GM12878 (cell line): ENCODE results near the gene PRSS8. TPM values are rescaled to one million over a fixed set of nuclear protein-coding genes. Genes with fewer than 3 reads are reported as not detected.

ENCODE experiments used
- EP300 ChIP-seq, 2 experiments: fragments of 150-350 bp in 1 of 2; IDR thresholded peaks; 2 replicates each; pipeline ENCODE4 v1.6.1; 2011 to 2012; ENCODE audit warnings: low read depth in 2 of 2, low read length in 2 of 2, borderline replicate concordance in 1 of 2, improper control_type of control experiment in 1 of 2, inconsistent platforms in 1 of 2; ENCODE audit not compliant: control insufficient read depth in 1 of 2
- HSF1 ChIP-seq: fragments of 150-350 bp; IDR thresholded peaks from 2 replicates; pipeline ENCODE4 v1.6.1; 2014; ENCODE audit warnings: mild to moderate bottlenecking, low read depth, low read length
- IRF5 ChIP-seq: fragments of 450-650 bp; IDR thresholded peaks from 2 replicates; pipeline ENCODE4 v1.6.1; 2017; ENCODE audit warnings: borderline replicate concordance
- SREBF2 ChIP-seq: IDR thresholded peaks from 2 replicates; pipeline ENCODE4 v1.6.1; 2012; ENCODE audit warnings: mild to moderate bottlenecking, low read length
- SRF ChIP-seq, 2 experiments: IDR thresholded peaks; 2 replicates each; pipeline ENCODE4 v1.6.1; 2011; ENCODE audit warnings: low read depth in 2 of 2, low read length in 2 of 2, mild to moderate bottlenecking in 1 of 2, moderate library complexity in 1 of 2
- ZBTB40 ChIP-seq: fragments of 450-650 bp; IDR thresholded peaks from 2 replicates; pipeline ENCODE4 v1.6.1; 2016; ENCODE audit warnings: mild to moderate bottlenecking, moderate library complexity, borderline replicate concordance
- ZZZ3 ChIP-seq: IDR thresholded peaks from 2 replicates; pipeline ENCODE4 v1.6.1; 2011; ENCODE audit warnings: low read depth; ENCODE audit not compliant: control insufficient read depth, insufficient read length
- polyA plus RNA-seq, 11 experiments: library from polyadenylated mRNA; depleted of rRNA in 4 of 11; unstranded in 6 of 11; stranded (reverse) in 5 of 11; fragments of >200 nt; fragmentation: Nextera tagmentation in 4 of 11; fragmentation: Illumina TruSeq in 1 of 11; extraction: Ambion mirVana in 4 of 11; extraction: Trizol in 1 of 11; gene quantifications; 1 replicate in 1 of 11; 2 replicates in 10 of 11; pipeline versions ENCODE4 v1.2.1 to v1.2.3, GENCODE V29; 2011 to 2016; ENCODE audit warnings: inconsistent platforms in 2 of 11, missing spikeins in 2 of 11, low read depth in 1 of 11
- total RNA-seq, 4 experiments: library from RNA; depleted of rRNA in 3 of 4; stranded (reverse); fragments of >200 nt in 3 of 4; fragmentation: Illumina TruSeq in 1 of 4; extraction: Trizol in 1 of 4; gene quantifications; 2 replicates each; pipeline versions ENCODE4 v1.2.1 to v1.2.3, GENCODE V29; 2013 to 2021
- TF ChIP-seq, protein P1 (sequence below): fragments of 150-350 bp; IDR thresholded peaks from 2 replicates; pipeline ENCODE4 v1.6.1; 2016; ENCODE audit warnings: low read depth, low read length
- TF ChIP-seq, protein P2 (sequence below): IDR thresholded peaks from 2 replicates; pipeline ENCODE4 v1.6.1; 2011; ENCODE audit warnings: low read depth, low read length, improper control_type of control experiment, borderline replicate concordance
- TF ChIP-seq, protein P3 (sequence below): fragments of 450-650 bp; IDR thresholded peaks from 2 replicates; pipeline ENCODE4 v1.6.1; 2018; ENCODE audit warnings: borderline replicate concordance, mild to moderate bottlenecking; ENCODE audit not compliant: partially characterized antibody

Gene PRSS8
- total and polyA plus RNA-seq, 10 of the 15 experiments (the other 5 are each of a cell fraction or from before 2014, with no cell fraction given) = 0.33 to 0.58 TPM; not detected in 8

GRCh38 chr16:31117384-31118222, 17.9 kb downstream of the PRSS8 start, which contains the start of gene KAT8 (continued):
- TF ChIP-seq, protein P1, sequence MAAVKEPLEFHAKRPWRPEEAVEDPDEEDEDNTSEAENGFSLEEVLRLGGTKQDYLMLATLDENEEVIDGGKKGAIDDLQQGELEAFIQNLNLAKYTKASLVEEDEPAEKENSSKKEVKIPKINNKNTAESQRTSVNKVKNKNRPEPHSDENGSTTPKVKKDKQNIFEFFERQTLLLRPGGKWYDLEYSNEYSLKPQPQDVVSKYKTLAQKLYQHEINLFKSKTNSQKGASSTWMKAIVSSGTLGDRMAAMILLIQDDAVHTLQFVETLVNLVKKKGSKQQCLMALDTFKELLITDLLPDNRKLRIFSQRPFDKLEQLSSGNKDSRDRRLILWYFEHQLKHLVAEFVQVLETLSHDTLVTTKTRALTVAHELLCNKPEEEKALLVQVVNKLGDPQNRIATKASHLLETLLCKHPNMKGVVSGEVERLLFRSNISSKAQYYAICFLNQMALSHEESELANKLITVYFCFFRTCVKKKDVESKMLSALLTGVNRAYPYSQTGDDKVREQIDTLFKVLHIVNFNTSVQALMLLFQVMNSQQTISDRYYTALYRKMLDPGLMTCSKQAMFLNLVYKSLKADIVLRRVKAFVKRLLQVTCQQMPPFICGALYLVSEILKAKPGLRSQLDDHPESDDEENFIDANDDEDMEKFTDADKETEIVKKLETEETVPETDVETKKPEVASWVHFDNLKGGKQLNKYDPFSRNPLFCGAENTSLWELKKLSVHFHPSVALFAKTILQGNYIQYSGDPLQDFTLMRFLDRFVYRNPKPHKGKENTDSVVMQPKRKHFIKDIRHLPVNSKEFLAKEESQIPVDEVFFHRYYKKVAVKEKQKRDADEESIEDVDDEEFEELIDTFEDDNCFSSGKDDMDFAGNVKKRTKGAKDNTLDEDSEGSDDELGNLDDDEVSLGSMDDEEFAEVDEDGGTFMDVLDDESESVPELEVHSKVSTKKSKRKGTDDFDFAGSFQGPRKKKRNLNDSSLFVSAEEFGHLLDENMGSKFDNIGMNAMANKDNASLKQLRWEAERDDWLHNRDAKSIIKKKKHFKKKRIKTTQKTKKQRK = no peak
- TF ChIP-seq EP300 (IDR thresholded peaks at IDR 0.05; ENCODE audit: borderline replicate concordance in 1 of 2, control insufficient read depth in 1 of 2, low read depth in 2 of 2, low read length in 2 of 2) = no peak
- no peak for TF ChIP-seq IRF5
- TF ChIP-seq HSF1 = no peak
- TF ChIP-seq, protein P2, sequence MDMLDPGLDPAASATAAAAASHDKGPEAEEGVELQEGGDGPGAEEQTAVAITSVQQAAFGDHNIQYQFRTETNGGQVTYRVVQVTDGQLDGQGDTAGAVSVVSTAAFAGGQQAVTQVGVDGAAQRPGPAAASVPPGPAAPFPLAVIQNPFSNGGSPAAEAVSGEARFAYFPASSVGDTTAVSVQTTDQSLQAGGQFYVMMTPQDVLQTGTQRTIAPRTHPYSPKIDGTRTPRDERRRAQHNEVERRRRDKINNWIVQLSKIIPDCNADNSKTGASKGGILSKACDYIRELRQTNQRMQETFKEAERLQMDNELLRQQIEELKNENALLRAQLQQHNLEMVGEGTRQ = no peak
- TF ChIP-seq, protein P3, sequence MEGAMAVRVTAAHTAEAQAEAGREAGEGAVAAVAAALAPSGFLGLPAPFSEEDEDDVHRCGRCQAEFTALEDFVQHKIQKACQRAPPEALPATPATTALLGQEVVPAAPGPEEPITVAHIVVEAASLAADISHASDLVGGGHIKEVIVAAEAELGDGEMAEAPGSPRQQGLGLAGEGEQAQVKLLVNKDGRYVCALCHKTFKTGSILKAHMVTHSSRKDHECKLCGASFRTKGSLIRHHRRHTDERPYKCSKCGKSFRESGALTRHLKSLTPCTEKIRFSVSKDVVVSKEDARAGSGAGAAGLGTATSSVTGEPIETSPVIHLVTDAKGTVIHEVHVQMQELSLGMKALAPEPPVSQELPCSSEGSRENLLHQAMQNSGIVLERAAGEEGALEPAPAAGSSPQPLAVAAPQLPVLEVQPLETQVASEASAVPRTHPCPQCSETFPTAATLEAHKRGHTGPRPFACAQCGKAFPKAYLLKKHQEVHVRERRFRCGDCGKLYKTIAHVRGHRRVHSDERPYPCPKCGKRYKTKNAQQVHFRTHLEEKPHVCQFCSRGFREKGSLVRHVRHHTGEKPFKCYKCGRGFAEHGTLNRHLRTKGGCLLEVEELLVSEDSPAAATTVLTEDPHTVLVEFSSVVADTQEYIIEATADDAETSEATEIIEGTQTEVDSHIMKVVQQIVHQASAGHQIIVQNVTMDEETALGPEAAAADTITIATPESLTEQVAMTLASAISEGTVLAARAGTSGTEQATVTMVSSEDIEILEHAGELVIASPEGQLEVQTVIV = no peak
- TF ChIP-seq SRF (IDR thresholded peaks at IDR 0.05; ENCODE audit: low read depth in 2 of 2, low read length in 2 of 2) = peak in 1 of 2 experiments; percentile 46; a peak in 1 of 4 replicates
- TF ChIP-seq SREBF2 = no peak
- TF ChIP-seq ZBTB40 = peak; percentile 92
- no peak for TF ChIP-seq ZZZ3
